ENCODE results near the gene BCL2L1.
"Not testable (repeated sequence)": the region's sequence is repeated elsewhere in the genome, so short reads cannot be mapped to it uniquely, and the experiment has no call there.

Gene BCL2L1

GRCh38 chr20:31642837-31643236 lies 79.8 kb downstream of the BCL2L1 start:
- DNase-seq = no peak

- DNase-seq = no peak
Measured at GRCh38 chr20:31641391-31641790, 81.3 kb downstream of the BCL2L1 start.

GRCh38 chr20:31640259-31640658 lies 82.4 kb downstream of the BCL2L1 start:
- DNase-seq = no peak

- DNase-seq = no peak
Measured at GRCh38 chr20:31638816-31639215, 83.9 kb downstream of the BCL2L1 start.

- DNase-seq = no peak
Measured at GRCh38 chr20:31638317-31638716, 84.4 kb downstream of the BCL2L1 start.

- DNase-seq = no peak
Measured at GRCh38 chr20:31637660-31638059, 85.0 kb downstream of the BCL2L1 start, which contains the start of gene COX4I2. COX4I2 (plus strand) TSS chr20:31637912; CDS start chr20:31639018, 1,106 bp downstream.

- DNase-seq = no peak
Measured at GRCh38 chr20:31633339-31633914, 89.2 kb downstream of the BCL2L1 start.

GRCh38 chr20:31632548-31633338 lies 89.9 kb downstream of the BCL2L1 start:
- no peak for DNase-seq

GRCh38 chr20:31630187-31630790 lies 92.4 kb downstream of the BCL2L1 start:
- no peak for DNase-seq

- DNase-seq = not testable (repeated sequence)
Measured at GRCh38 chr20:31628057-31628456, 94.6 kb downstream of the BCL2L1 start.

GRCh38 chr20:31626534-31626933 lies 96.1 kb downstream of the BCL2L1 start:
- DNase-seq = not testable (repeated sequence)

- not testable (repeated sequence) for DNase-seq
Measured at GRCh38 chr20:31623123-31623505, 99.6 kb downstream of the BCL2L1 start.

GRCh38 chr20:31620246-31620645 lies 102.4 kb downstream of the BCL2L1 start:
- DNase-seq = no peak

- no peak for DNase-seq
Measured at GRCh38 chr20:31617432-31618104, 105.1 kb downstream of the BCL2L1 start.

- no peak for DNase-seq
Measured at GRCh38 chr20:31615416-31615815, 107.3 kb downstream of the BCL2L1 start.

All from hematopoietic multipotent progenitor cell treated with erythropoietin and hydrocortisone succinate and interleukin-3 and kit ligand, for 8 days (in vitro differentiated cells).